ENCODE results near the gene ESR1. TPM values are rescaled to one million over a fixed set of nuclear protein-coding genes. Genes with fewer than 3 reads are reported as not detected.

ESR1 gene
- total RNA-seq, 1 donor from 2014 or later = 0.05 TPM

GRCh38 chr6:151805286-151805840, 2.1 kb upstream of the ESR1 start:
- no peak overlapping the region for H3K4me3 Mint-ChIP-seq (ENCODE audit: unreplicated experiment)
- peaks cover 2% of the 10 kb centered on the region for H3K36me3 Mint-ChIP-seq (ENCODE audit: low read depth, unreplicated experiment)
- peaks cover 45% of the 10 kb centered on the region for H3K27me3 Mint-ChIP-seq (ENCODE audit: low read depth, unreplicated experiment)
- Histone ChIP-seq H3K4me3 (ENCODE audit: insufficient read depth, low read depth, low read length) (no peak overlapping the region), H3K9ac (ENCODE audit: low read length) (no peak overlapping the region), H2AFZ (ENCODE audit: low read depth, low read length) (no peak overlapping the region), H3K4me2 (ENCODE audit: low read length) (no peak overlapping the region), H3K27ac (ENCODE audit: low read depth, low read length) (no peak overlapping the region), H3K4me1 (ENCODE audit: insufficient read depth, low read length) (peaks cover 15% of the 10 kb centered on the region), H4K20me1 (ENCODE audit: insufficient read depth, low read length) (no peaks in the 10 kb centered on the region), H3K9me3 (ENCODE audit: insufficient read depth, low read depth, low read length) (no peaks in the 10 kb centered on the region), H3K79me2 (ENCODE audit: insufficient read depth, low read length) (no peaks in the 10 kb centered on the region), H3K27me3 (ENCODE audit: insufficient read depth, low read length) (peaks cover 50% of the 10 kb centered on the region), H3K36me3 (ENCODE audit: insufficient read depth, low read length) (no peaks in the 10 kb centered on the region)
- TF ChIP-seq CTCF (IDR thresholded peaks at IDR 0.05; ENCODE audit: insufficient read depth, low read depth, low read length) (no peak), EZH2 (IDR thresholded peaks at IDR 0.05; ENCODE audit: insufficient read depth, low read length) (no peak)
- H3K4me1 Mint-ChIP-seq (ENCODE audit: low read depth, unreplicated experiment) = peaks cover 4% of the 10 kb centered on the region
- H3K9me3 Mint-ChIP-seq (ENCODE audit: unreplicated experiment) = peaks cover 9% of the 10 kb centered on the region
- no peak overlapping the region for H3K27ac Mint-ChIP-seq (ENCODE audit: unreplicated experiment)
- DNase-seq (ENCODE audit: low read depth) = no peak
- no peak for FAIRE-seq

- H3K4me2 ChIP-seq (ENCODE audit: low read length) = peak overlapping the region; percentile 79
- H3K36me3 ChIP-seq (ENCODE audit: insufficient read depth, low read length) = no peaks in the 10 kb centered on the region
- no peaks in the 10 kb centered on the region for H3K9me3 ChIP-seq (ENCODE audit: insufficient read depth, low read depth, low read length)
- H3K27me3 ChIP-seq (ENCODE audit: insufficient read depth, low read length) = peaks cover 56% of the 10 kb centered on the region
- no peaks in the 10 kb centered on the region for H4K20me1 ChIP-seq (ENCODE audit: insufficient read depth, low read length)
- H3K4me3 ChIP-seq (ENCODE audit: insufficient read depth, low read depth, low read length) = peak overlapping the region; percentile 13
- no peak for TF ChIP-seq CTCF (IDR thresholded peaks at IDR 0.05; ENCODE audit: insufficient read depth, low read depth, low read length)
- no peak for TF ChIP-seq EZH2 (IDR thresholded peaks at IDR 0.05; ENCODE audit: insufficient read depth, low read length)
- Mint-ChIP-seq H3K36me3 (ENCODE audit: low read depth, unreplicated experiment) (peaks cover 2% of the 10 kb centered on the region), H3K9me3 (ENCODE audit: unreplicated experiment) (peaks cover 9% of the 10 kb centered on the region), H3K27me3 (ENCODE audit: low read depth, unreplicated experiment) (peaks cover 54% of the 10 kb centered on the region), H3K27ac (ENCODE audit: unreplicated experiment) (no peak overlapping the region), H3K4me3 (ENCODE audit: unreplicated experiment) (peak overlapping the region; percentile 68), H3K4me1 (ENCODE audit: low read depth, unreplicated experiment) (peaks cover 4% of the 10 kb centered on the region)
- no peak overlapping the region for H3K27ac ChIP-seq (ENCODE audit: low read depth, low read length)
- no peak overlapping the region for H3K9ac ChIP-seq (ENCODE audit: low read length)
- peaks cover 15% of the 10 kb centered on the region for H3K4me1 ChIP-seq (ENCODE audit: insufficient read depth, low read length)
- FAIRE-seq (no peak), DNase-seq (ENCODE audit: low read depth) (no peak)
- H2AFZ ChIP-seq (ENCODE audit: low read depth, low read length) = no peak overlapping the region
- H3K79me2 ChIP-seq (ENCODE audit: insufficient read depth, low read length) = no peaks in the 10 kb centered on the region
Observed at GRCh38 chr6:151806757-151807512, 547 bp upstream of the ESR1 start.
